ENCODE data around the gene ATF7IP2.
"Not testable (repeated sequence)": the region's sequence is repeated elsewhere in the genome, so short reads cannot be mapped to it uniquely, and the experiment has no call there.

ATF7IP2 gene, protein sequence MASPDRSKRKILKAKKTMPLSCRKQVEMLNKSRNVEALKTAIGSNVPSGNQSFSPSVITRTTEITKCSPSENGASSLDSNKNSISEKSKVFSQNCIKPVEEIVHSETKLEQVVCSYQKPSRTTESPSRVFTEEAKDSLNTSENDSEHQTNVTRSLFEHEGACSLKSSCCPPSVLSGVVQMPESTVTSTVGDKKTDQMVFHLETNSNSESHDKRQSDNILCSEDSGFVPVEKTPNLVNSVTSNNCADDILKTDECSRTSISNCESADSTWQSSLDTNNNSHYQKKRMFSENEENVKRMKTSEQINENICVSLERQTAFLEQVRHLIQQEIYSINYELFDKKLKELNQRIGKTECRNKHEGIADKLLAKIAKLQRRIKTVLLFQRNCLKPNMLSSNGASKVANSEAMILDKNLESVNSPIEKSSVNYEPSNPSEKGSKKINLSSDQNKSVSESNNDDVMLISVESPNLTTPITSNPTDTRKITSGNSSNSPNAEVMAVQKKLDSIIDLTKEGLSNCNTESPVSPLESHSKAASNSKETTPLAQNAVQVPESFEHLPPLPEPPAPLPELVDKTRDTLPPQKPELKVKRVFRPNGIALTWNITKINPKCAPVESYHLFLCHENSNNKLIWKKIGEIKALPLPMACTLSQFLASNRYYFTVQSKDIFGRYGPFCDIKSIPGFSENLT

GRCh38 chr16:10385725-10386516, at the start of gene ATF7IP2:
TSS of gene ATF7IP2 (plus strand) at chr16:10386061. CDS start at chr16:10430621, 44,560 bp downstream.
- DNase-seq = peak; percentile 92

DNA sequence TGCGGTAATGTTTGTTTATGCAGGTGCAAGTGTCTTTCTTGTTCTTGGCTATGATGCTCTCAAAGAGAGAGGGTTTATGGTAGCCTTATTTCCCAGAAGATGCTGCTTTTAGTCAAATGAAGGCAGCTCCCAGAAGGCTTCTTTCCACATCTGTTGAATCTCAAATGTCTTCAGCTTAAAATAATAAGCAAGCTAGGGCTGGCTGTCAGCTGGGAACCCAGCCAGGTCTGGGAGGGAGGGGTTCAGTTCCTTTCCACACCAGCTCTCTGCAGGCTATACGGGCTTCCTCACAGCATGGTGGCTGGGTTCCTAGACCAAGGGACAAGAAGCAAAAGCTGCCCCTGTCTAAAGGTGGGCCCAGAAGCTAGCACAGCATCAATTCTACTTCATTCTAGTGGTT, 47.4 kb upstream of the ATF7IP2 start:
- no peak for DNase-seq

GRCh38 chr16:10339777-10340732, 45.8 kb upstream of the ATF7IP2 start:
- no peak for DNase-seq

- no peak for DNase-seq
Observed at GRCh38 chr16:10343124-10343760, 42.6 kb upstream of the ATF7IP2 start.

GRCh38 chr16:10344699-10345098, 41.2 kb upstream of the ATF7IP2 start:
- DNase-seq = not testable (repeated sequence)

GRCh38 chr16:10345629-10346028, 40.2 kb upstream of the ATF7IP2 start:
- DNase-seq = no peak

- DNase-seq = no peak
Observed at GRCh38 chr16:10349851-10350250, 36.0 kb upstream of the ATF7IP2 start.

GRCh38 chr16:10352262-10352661, 33.6 kb upstream of the ATF7IP2 start:
- no peak for DNase-seq

DNA sequence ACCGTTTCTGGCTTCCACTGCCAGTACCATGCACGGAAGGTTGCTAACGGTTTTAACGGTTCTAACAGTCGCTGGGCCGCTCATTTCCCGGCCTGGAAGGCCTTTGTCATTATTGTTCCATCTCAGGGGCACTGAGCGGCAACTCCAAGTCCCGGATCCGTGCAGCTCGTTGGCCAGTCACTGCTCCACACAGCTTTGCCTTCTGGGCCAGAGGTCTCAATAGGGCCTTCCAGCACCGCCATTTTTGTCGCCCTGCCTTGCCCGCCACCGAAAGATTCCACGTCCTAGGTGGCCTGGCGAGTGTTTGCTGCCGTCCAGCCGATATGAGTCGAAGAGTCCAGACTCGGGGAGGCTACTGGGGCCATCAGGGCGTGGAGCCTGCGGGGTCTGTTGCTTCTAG, 30.3 kb upstream of the ATF7IP2 start:
- no peak for DNase-seq

DNA sequence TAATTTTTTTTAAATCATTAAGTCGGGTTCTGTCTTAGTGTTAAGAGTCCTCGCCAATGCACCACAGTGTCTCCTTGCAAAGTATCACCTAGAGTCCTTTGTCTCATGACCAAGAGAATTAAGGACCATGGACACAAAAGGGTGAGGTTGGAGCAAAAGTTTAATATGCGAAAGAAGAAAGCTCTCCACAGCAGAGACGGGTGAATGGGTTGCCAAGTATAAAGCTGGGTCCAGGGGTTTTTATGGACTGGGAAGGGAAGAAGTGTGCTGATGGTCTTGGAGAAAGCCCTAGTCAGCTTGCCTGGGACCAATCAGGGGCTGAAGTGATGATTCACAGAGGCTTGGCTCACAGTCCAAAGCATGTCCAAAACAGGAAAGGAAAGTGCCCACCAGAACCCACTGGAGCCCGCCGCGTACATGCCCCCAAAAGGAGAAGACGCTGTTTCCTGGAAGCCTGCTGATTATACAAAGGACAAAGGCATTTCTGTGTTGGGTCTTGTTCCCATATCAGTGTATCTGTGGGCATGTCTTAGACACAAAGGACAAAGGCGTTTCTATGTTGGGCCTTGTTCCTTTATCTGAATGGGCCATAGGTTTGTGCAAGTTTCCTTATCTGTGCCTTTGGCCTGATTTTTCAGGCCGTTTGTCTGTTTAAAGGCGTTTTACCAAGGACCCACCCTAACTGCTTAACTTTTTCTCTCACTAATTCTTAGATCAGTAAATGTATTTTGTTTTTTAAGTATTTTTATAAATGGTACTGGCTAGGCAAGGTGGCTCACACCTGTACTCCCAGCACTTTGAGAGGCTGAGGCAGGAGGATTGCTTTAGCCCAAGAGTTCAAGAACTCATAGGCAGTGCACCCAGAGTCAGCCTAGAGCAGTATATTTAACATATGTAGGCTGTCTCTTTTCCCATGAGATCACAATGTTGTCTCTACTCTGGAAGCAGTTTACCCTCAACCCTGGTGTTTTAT, 28.7 kb upstream of the ATF7IP2 start:
- no peak for DNase-seq

DNA sequence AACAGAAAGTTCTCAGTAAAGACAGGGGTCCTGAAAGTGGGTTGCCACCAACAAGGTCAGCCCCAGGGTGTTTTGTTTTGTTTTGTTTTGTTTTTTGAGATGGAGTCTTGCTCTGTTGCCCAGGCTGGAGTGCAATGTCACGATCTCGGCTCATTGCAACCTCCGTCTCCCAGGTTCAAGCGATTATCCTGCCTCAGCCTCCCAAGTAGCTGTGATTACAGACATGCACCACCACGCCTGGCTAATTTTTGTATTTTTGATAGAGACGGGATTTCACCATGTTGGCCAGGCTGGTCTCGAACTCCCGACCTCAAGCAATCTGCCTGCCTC, 24.1 kb upstream of the ATF7IP2 start:
- DNase-seq = not testable (repeated sequence)

DNA sequence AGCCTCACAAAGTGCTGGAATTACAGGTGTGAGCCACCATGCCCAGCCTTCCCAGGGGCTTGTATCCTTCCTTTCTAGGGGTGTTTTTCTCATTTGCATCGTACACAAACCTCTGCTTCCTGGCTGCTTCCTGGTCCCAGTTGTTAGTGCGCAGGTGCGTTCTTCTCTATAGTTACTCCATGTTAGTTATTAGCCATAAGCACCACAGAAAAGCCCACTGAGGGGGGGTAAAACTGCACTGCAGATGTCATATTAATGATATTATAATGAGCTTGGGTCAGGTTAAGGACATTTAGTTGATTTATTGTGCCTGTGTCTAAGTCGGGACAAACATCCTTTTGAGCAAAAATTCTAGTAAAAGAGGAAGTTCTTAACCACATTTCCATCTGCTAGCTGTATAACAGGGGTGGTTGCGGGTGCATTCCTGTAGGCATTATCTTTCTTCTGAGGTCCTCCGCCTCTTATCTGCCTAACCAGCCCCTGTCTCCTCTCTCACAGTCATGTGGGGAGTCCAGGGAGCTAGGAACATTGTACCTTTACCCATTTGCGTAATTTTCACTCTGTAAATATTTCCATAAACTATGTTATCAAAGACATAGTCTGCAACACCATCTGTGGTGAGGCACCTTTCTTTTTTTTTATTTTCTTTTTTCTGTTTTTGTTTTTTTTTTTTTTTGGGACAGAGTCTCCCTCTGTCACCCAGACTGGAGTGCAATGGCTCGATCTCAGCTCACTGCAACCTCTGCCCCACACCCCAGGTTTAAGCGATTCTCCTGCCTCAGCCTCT, 23.6 kb upstream of the ATF7IP2 start:
- DNase-seq = no peak

- not testable (repeated sequence) for DNase-seq
Observed at GRCh38 chr16:10362864-10363197, 23.0 kb upstream of the ATF7IP2 start.

GRCh38 chr16:10366619-10367018, 19.2 kb upstream of the ATF7IP2 start:
- not testable (repeated sequence) for DNase-seq

- DNase-seq = no peak
Observed at GRCh38 chr16:10367616-10368188, 18.2 kb upstream of the ATF7IP2 start.

- DNase-seq = no peak
Observed at GRCh38 chr16:10368969-10369551, 16.8 kb upstream of the ATF7IP2 start.

DNA sequence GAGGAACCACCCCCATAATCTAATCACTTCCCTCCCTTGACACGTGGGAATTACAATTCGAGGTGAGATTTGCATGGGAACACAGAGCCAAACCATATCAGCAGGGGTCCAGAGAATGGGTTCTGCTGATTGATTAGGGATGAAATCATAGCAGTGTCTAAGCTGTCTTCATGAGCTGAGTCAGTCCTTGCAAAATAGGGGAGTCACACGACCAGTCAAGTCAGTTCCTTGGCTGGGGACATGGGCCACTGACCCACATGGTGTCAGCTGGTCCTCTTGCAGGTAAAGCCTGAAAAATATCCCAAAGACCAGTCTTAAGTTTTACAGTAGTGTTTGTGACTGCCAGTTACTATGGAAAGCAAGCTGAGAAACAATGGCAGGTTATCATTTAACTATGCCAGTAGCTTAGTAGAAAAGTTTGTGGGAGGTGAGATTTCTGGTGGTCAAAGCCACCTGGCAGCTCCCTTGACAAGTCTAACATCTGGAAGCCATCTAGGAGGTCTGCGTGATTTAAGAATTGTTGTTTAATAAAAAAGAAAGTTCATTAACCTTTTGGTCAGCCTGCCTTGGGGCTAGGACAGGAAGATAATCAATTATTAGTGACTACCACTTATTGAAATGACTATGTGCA, 15.7 kb upstream of the ATF7IP2 start:
- DNase-seq = no peak

DNA sequence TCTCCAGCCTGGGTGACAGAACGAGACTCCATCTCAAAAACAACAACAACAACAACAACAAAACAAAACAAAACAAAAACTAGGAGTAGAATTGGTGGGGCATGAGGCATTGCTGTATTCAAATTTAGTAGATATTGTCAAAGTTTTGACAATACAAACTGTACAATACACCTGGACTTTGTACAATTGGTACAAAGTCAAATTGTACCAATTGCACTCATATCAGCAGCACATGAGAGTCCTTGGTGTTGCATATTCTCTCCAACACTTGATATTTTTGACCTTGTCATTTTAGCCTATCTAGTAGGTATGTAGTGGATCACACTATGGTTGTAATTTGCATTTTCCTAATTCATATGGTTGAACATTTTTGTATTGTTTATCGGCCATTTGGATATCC, 14.3 kb upstream of the ATF7IP2 start:
- no peak for DNase-seq

DNA sequence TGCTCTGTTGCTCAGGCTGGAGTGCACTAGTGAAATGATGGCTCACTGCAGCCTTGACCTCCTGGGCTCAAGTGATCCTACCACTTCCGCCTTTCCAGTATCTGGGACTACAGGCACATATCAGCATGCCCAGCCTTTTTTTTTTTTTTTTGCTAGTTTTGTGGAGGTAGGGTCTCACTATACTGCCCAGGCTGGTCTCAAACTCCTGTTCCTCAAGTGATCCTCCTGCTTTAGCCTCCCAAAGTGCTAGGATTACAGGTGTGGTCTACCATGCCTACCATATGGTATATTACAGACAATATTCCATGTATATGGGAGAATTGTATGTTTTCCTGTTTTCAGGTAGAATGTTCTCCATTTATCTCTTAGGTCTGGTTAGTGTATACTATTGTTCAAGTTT, 12.3 kb upstream of the ATF7IP2 start:
- DNase-seq = no peak

Data from stimulated activated naive CD4-positive, alpha-beta T cell treated with Interleukin-2 at 50 U/mL for 16 hours (primary cell).